IPS DF 19.7 (cell line): ENCODE results near the gene SLC11A2.
A peak's percentile ranks its signal among the peaks of the same experiment; 100 is the strongest.
"Not testable (repeated sequence)": the region's sequence is repeated elsewhere in the genome, so short reads cannot be mapped to it uniquely, and the experiment has no call there.

Source experiments
- DNase-seq: peaks from one replicate; pipeline ENCODE4 v3.0.0-alpha.2; 2013; ENCODE audit warnings: low read depth, low spot score

Gene SLC11A2

DNA sequence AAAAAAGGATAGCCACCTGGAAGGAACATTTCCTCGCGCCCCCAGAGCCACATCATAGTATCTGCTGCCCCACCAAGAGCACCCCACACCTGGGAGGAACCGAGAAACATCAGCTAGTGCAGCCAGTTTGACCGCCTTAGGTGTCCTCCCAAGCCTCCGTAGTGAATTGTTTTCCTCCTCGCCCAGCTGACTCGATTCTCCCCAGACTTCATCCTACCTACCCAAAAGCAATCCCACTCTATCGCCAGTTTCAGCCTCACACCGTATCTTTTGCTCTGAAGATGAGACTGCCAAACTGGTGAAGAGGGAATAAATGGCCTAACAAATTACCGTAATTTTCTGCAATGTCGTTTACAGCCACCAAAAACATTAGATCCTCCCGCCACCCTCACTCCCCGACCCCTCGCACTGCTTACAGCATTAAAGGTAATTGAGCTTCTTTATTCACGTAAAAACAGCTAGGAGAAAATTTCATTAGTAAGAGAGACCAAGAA, 1.2 kb upstream of the SLC11A2 start:
- DNase-seq, result no peak

DNA sequence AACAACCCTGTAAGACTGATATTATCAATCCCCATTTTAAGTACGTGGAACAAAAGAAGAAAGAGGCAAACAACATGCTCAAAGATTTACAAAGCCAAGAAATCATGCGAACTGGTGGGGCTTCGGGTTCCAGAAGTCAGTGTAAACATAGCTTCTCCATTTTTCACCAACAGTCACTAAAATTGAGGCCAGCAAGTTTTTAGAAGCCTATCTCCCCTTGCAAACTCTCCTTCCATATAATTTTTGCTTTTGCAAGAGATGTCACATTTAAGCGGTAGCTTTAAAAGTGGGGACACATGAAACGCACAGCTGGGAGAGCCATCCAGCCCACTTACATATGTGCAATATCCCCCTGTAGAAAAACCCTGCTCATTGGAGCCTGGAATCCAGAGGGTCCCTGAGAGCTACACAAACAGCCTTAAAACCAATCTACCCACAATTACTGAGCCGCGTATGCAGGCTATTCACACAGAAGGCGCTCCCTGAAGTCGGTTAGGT, 797 bp downstream of the SLC11A2 start:
- no peak for DNase-seq

DNA sequence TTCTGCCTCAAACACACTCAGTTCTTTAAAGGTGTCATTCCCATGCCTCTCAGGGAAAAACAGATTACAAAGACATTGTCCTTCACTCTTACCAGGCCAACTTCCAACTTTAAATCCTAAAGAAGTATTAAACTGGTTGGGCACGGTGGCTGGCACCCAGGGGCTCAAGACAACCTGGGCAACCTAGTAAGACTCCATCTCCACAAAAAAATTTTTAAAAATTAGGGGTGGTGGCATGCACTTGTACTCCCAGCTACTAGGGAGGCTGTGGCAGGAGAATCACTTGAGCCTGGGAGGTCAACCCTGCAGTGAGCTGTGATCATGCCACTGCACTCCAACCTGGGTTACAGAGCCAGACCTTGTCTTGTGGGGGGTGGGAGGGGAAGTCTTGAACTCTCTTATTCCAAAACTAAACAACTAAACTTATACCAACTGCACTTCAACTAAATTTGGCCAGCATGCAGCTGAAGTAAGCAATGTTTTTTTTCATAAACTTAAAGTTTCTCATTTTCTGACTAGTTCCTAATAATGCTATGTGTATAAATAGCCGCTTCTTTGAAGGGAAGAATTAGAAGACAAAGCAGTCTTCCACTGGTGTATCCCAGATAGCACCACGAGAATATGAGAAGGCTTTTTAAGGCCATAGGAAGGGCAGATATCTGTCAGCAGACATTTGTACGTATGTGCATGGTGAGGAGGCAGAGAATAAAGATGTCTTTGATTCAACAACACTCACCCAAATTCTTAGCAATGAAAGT, 2.4 kb downstream of the SLC11A2 start:
- DNase-seq, result no peak

DNA sequence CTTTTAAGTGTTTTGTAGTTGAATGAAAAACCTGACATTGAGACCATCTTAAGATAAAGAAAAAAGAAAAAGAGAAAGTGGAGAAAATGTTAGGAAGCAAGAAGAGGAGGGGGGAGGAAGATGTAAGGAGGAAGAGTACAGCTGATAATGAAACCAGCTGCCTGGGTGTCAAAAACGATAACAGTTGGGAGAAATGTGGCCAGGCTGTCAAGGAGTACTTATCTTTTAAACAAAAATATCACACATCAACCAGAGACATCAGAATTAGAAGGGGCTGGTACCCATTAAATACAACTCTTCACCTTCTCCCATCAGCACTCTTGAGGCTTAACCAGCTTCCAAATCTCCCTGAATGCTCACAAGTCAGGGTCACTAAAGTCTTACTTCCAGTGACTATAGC, 4.5 kb downstream of the SLC11A2 start:
- no peak for DNase-seq

DNA sequence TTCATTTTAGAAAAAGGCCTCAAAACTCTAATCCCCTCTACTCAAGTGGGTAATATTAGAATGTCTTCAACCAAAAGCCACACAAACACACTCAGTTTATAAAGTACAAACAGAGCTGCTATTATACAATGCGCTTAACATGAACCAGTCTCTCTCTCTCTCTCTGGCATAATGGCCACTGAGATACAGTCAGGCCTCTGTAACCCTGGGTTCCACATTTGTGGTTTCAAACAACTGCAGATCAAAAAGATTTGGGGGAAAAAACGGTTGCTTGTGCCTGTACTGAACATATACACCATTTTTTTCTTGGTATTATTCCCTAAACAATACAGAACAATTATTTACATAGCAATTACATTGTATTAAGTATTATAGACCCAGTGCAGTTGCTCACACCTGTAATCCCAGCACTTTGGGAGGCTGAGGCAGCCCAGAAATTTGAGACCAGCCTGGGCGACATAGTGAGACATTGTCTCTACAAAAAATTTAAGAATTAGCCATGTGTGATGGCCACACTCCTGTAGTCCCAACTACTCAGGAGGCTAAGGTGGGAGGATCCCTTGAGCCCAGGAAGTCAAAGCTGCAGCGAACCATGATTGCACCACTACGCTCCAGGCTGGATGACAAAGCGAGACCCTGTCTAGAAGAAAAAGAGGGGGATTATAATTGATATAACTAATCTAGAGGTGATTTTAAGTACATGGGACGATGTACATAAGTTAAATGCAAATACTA, 5.6 kb downstream of the SLC11A2 start:
- no peak for DNase-seq

DNA sequence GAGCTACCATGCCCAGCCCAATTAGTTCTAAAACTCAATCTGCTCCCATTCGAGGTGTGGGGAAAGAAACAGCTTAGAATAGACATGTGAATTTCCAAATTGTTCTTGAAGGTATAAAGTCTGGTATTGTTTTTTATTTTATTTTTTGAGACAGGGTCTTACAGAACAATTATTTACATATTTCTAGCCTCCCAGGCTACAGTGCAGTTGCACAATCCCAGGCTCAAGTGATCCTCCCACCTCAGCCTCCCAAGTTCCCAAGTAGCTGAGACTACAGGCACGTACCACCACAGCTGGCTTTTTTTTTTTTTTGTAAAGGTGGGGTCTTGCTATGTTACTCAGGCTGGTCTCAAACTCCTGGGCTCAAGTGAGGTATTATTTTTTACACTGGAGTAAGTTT, 6.3 kb downstream of the SLC11A2 start:
- DNase-seq, result no peak

DNA sequence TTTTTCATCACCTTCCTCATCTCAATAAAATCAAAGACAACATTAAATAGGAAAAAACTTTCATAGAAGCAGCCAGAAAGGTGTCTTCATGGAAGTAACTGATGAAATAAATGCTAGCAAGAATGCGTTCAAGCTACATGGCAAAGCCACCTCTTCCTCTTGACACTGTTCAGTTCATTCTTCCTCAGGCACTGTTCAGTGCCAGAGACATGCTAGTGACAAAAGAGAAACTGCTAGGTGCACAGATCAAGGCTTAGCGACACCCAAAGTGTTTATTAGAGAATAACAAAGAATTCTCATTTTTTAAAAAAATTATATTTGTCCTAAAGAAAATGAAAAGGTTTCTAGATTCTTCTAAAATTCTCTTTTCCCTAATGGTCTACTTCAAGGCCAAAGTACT, 7.2 kb downstream of the SLC11A2 start:
- DNase-seq, result no peak

DNA sequence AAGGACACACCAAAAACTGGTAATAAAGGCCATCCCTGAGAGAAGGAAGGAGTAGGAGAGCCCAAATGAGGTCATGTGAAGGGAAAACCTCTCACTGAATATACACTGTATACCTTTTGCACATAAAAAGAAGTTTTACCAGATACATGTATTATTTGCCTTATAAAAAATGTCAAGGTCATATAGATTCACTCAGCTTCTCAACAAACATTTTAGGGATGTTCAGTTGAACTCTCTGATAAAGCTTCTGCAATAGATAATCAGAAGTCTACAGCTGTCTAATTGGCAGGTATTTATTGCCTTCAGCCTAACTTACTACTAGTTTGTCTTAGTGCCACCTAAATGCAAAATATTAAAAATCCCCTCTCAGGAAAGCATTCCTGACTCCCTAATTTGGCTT, 8.7 kb downstream of the SLC11A2 start:
- DNase-seq, result no peak

DNA sequence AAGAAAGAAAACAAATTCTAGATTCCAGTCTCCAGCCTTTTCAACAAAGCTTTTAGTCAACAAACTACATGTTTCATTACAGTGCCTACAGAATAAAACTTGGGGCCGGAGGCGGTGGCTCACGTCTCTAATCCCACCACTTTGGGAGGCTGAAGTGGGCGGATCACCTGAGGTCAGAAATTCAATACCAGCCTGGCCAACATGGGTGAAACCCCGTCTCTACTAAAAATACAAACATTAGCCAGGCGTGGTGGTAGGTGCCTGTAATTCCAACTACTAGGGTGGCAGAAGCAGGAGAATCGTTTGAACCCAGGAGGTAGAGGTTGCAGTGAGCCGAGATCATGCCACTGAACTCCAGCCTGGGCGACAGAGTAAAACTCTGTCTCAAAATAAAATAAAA, 11.7 kb downstream of the SLC11A2 start:
- not testable (repeated sequence) for DNase-seq

DNA sequence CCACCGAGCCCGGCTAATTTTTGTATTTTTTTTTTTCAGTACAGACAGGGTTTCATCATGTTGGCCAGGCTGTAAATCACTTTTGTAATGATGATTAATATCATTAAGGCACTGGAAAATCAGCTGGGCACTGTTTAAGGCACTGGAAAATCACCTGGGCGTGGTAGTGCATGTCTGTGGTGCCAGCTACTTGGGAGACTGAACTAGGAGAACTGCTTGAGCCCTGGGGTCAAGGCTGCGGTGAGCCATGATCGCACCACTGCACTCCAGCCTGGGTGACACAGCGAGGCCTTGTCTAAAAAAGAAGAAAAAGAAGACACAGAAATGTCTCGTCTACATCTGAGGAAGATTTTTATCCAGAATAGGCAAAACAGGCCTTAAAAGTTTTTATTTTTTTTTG, 12.7 kb downstream of the SLC11A2 start:
- DNase-seq, result no peak

DNA sequence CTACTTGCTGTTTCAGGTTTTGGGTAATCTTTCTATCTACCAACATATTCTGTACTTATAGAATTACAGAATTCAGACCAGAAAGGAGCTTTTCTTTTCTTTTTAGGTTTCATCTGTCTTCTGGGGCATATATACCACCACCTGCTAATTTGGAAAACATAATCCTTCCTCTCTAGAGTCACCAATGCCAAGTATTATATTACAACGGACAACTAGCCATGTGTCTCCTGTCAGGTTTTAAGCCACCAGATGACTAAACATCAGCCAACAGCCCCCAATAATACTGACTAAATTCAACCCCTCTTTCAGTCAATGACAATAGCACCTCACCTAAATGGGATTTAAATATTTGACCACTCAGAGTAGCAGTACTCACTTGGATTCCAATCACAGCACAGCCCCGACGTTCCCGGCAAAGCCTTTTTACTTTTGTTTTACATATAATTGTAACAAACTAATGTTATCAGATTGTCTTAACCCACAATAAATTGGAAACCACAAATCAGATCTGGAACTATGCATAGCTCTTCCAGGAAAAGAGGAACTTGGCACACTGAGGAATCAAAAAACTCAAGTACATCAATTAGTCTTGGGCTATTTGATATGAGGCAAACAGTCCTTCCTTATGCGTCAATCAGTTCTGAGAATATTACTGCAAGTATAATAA, 13.5 kb downstream of the SLC11A2 start:
- DNase-seq, result no peak

DNA sequence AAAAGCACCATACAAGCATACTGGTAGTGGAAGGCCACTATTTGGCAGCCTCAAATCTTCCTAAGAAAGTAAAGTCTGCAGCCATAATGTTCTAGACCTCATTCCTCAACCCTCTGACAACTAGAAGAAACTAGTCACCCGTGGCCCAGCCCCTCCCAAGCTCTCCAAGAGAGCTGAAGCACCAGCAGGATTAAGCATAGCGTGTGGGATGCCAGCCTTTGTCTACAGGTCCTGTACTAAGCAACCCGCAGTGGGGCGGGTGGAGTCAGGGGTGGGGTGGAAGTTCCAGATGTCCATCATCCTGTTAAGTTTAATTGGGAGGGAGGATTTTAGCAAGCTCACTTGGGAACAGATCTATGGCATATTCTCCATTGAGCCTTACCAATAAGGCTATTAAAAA, 14.2 kb downstream of the SLC11A2 start:
- DNase-seq, result no peak

DNA sequence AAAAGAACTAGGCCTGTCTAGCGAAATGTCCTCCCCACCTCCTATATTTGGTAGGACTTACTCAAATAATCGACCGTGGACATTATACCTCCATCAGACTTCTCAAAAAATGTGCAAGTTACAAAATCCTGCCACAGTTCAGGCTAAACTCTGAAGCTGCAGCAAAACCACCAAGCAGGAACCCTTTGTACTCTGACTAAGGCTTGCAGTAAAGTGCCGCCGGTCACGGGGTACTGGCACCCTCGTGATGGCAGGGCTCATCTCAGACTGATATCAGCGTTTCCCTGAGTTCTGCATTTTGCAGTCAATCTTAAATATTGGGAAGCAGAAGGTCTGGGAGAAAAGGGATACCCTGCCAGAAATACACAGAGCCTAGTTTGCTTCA, 17.1 kb downstream of the SLC11A2 start:
- no peak for DNase-seq

DNA sequence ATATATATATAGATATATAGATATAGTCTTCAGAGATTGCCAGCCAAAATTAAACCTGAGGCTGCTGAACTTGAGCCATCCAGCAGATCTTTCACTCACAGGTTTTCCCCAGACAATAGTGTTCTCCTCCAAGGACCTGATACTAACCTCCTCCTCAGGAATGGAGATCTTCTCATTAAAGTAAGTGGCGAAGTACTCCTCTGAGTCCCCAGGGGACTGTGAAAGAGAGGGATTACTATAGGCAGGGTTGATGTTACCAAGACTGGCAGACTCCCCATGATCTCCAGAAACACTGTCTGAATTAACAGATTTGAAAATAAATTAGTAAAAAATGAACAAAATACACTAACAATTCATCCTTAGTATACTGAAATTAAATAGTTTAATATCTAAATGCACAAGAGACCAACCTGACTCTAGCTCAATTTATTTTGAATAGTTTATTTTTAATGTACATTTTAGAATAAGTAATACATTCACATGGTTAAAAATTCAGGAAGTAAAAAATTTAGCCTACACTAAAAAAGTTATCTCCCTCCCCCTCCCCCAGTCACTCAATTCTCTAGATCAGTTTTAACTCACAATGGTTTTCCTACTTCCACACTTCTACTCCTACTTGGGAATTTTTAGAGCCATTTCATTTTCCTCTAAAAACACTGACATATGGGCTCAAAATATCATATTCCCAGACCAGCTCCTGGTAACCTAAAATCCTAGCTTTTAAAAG, 17.7 kb downstream of the SLC11A2 start:
- DNase-seq, result no peak

DNA sequence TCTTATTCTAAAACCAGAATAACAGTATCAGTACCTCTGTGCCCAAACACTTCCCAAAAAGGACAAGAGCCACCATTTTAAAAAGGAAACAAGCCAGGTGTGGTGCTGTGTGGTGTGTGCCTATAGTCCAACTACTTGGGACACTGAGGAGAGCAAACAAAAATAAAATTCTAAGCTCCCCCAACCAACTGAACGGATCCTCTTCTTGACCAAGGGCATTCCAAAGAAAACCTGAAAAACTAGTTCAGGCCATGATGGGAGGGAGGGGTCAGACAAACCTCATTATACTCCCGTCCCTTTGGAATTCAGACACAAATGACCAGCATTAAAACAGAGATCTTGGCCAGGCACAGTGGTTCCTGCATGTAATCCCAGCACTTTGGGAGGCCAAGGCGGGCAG, 20.5 kb downstream of the SLC11A2 start:
- peak; percentile 68 for DNase-seq

DNA sequence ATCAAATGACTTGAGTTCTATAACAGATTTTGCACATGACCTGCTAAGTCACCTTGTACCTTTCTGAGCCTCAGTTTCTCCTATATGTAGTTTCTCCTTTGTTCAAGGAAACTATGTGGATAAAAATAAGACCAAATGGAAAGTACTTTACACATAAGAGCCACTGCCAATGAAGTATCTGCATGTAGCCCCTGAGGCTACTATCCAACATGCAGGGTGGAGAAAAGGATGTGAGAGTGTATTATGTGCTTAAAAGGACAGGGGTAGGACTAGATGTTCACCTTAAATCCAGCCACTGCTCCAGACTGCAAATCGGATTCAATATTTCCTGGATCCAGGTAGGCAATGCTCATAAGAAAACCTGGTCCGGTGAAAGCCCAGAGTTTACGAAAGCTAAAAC, 21.2 kb downstream of the SLC11A2 start:
- DNase-seq, result no peak

DNA sequence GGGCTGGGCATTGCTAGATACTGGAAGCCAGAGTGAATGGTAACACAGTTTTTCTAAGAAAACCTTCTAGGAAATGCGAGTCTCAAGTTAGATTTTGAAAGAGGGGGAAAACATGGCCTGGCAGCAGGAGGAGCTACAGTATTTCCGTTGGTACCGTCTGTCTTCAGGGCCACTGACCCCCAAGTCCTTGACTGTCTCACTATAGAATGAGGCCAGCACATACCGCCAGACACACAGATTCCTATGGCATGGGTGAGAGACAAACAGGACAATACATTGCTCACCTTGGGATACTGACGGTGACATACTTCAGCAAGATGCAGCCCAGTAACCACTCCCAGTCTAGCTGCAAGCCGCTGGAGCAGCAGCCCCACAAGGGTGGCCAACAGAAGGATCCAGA, 21.7 kb downstream of the SLC11A2 start:
- DNase-seq, result no peak

DNA sequence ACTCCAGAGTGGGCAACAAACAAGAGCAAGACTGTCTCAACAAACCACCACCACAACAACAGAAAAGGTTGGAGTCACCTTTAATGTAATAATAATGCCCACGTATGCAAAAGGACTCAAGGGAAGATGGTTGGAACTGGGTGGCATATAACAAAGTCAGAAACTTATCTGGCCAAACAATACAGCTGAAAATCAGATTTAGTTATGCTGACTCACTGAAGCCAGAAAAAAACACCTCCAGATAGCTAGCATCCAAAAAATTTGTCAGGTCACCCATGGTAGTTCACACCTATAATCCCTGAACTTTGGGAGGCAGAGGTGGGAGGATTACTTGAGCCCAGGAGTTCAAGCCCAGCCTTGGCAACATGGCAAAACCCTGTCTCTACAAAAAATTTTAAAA, 24.4 kb downstream of the SLC11A2 start:
- DNase-seq, result no peak

DNA sequence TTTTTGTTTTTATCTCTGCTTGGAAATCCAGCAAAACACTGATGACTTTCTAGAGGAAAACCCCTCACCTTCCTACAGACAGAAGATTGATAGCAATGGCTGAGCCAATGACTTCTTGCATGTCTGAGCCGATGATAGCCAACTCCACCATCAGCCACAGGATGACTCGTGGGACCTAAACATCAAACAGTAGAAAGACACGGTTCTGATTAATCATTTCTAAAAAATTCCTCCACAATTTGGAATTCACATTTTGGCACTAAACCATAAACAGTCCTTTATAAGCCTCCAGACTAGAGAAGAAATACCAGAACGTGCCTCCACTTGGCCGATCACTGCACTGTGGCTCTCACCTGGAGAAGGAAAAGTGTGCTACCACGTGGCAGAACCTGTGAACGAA, 25.9 kb downstream of the SLC11A2 start:
- DNase-seq, result no peak

DNA sequence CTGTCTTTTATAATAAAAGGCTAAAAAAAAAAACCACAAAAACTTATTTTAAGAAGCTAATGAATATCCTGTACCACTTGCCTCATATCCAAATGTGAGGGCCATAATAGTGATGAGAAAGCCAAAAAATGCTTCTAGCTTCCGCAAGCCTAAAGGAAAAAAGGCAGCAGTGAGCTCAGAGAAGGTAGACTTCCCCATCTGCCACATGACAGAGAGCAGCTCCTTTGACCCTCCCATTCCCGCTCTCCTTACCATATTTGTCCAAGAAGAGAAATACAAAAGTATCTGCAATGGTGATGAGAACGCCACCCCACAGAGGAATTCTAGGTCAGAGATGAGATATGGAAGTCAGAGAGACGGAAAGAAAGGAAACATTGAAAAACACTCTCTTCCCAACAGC, 27.1 kb downstream of the SLC11A2 start:
- DNase-seq, result no peak

DNA sequence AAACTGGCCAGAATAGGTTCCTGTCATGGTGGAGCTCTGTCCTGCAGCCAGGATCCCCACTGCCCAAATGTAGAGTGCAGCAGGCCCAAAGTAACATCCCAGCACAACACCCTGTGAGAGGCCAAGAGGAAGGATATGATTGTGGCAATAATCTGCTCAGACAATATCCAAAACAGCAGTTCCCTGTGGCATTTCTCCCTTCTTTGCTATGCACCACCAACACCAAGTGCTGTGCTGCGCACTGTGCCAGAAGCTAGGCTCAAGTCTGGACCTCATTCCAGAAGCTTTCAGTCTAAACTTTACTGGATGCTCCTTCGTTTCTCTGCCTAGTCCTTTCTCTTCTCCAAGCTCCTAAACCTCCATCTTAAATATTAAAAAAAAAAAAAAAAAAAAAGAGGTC, 33.4 kb downstream of the SLC11A2 start:
- DNase-seq, result no peak

DNA sequence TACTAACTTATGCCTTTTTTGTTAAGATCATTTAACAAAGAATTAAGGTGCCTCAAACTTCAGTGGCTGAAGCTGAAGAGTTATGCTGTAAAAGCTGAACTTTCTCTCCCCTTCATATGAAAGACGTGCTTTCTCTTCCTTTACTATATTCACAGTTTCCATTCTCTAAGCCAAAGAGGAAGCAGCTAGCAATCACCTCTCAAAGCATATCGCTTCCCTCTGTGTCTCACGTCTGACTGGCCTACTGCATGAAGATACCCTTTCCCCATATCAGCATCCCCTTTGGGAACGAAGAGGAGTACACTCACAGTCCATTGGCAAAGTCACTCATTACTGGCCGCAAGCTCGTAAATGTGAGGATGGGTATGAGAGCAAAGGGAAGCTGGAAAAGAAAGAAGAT, 34.9 kb downstream of the SLC11A2 start:
- no peak for DNase-seq
